Measurements from ENCODE around the gene NPAS1. TPM values are rescaled to one million over a fixed set of nuclear protein-coding genes. Genes with fewer than 3 reads are reported as not detected.
A peak's percentile ranks its signal among the peaks of the same experiment; 100 is the strongest.

Gene NPAS1
- total RNA-seq, 3 donors from 2014 or later = 2.5 TPM; not detected in 2

DNA sequence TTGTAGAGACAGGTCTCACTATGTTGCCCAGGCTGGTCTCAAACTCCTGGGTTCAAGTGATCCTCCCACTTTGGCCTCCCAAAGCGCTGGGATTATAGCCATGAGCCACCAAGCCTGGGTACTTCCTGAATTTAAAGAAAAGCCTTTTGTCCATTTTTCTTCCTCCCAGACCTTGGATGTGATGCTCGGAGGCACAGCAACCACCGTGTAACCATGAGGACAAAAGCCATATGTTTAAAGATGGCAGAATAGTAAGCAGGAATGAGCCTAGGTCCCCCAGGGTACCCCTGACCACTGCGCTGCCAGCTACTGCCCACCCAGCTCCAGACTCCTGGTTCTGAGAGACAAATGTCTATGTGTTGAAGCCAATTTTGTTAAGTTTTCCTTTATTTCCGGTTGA lies 62.9 kb downstream of the NPAS1 start:
- Histone ChIP-seq H3K27me3 (no peaks in the 10 kb centered on the region), H3K9me3 (no peaks in the 10 kb centered on the region), H3K4me1 (no peaks in the 10 kb centered on the region), H3K27ac (no peak overlapping the region), H3K36me3 (no peaks in the 10 kb centered on the region), H3K4me3 (no peak overlapping the region)
- no peak for DNase-seq (ENCODE audit: low spot score in 2 of 2)
- intact Hi-C loops (cut with DNase I; ENCODE audit: low total_unique reads) = no loop called here
- TF ChIP-seq, protein P1, sequence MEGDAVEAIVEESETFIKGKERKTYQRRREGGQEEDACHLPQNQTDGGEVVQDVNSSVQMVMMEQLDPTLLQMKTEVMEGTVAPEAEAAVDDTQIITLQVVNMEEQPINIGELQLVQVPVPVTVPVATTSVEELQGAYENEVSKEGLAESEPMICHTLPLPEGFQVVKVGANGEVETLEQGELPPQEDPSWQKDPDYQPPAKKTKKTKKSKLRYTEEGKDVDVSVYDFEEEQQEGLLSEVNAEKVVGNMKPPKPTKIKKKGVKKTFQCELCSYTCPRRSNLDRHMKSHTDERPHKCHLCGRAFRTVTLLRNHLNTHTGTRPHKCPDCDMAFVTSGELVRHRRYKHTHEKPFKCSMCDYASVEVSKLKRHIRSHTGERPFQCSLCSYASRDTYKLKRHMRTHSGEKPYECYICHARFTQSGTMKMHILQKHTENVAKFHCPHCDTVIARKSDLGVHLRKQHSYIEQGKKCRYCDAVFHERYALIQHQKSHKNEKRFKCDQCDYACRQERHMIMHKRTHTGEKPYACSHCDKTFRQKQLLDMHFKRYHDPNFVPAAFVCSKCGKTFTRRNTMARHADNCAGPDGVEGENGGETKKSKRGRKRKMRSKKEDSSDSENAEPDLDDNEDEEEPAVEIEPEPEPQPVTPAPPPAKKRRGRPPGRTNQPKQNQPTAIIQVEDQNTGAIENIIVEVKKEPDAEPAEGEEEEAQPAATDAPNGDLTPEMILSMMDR (IDR thresholded peaks at IDR 0.05) = no peak
- TF ChIP-seq POLR2AphosphoS5 (IDR thresholded peaks at IDR 0.05) = no peak
- no peak for TF ChIP-seq POLR2A (IDR thresholded peaks at IDR 0.05)

DNA sequence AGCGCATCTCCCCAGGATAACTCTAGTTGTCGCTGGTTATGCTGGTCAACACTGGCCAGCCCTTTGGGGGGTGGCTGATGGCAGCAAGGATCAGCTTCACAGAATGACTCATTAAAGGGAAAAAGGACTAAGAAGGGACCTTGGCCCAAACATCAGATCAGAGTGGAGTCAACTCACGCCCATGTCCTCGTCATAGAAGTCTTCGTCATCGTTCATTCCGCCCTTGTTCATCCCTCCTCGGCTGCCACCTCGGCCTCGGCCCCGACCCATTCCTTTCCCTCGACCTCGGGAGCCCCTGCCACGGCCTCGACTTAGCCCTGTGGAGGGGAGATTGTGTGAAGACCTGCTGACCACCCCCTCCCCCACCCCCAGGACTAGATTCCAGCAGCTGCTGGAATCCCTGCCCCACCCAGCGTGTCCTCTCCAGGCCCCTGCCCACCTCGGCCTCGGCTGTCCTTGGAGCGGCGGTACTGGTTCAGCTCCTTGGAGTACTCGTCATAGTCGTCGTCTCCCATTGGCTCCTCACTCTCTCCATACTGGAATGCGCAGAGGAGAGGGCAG lies 65.3 kb downstream of the NPAS1 start:
- no peak for DNase-seq (ENCODE audit: low spot score in 2 of 2)
- Histone ChIP-seq H3K9me3 (no peaks in the 10 kb centered on the region), H3K27ac (no peak overlapping the region), H3K4me3 (no peak overlapping the region), H3K4me1 (no peaks in the 10 kb centered on the region), H3K36me3 (no peaks in the 10 kb centered on the region), H3K27me3 (no peaks in the 10 kb centered on the region)
- intact Hi-C loops (cut with DNase I; ENCODE audit: low total_unique reads) = no loop called here
- TF ChIP-seq, protein P1 (IDR thresholded peaks at IDR 0.05) = no peak
- TF ChIP-seq POLR2AphosphoS5 (IDR thresholded peaks at IDR 0.05) (no peak), POLR2A (IDR thresholded peaks at IDR 0.05) (no peak)

DNA sequence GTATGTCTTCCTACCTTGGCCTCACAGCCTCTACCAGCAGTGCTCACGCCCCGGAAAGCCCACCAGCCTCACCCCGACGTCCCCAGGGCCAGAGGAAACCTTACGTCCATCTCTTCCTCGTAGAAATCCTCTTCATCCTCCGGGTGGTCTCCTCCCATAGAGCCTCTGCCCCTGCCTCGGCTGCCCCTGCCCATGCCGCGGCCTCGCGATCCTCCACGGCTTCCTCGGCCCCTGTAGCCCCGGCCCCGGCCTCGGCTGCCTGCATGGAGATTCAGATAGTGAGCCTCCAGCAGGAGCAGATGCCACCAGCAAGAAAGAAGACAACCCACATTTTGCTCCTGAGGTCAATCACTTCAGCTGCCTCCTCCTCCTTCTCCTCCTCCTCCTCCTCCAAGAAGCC lies 66.6 kb downstream of the NPAS1 start:
- intact Hi-C loops (cut with DNase I; ENCODE audit: low total_unique reads) = no loop called here
- Histone ChIP-seq H3K4me1 (no peaks in the 10 kb centered on the region), H3K4me3 (no peak overlapping the region), H3K9me3 (no peaks in the 10 kb centered on the region), H3K36me3 (no peaks in the 10 kb centered on the region), H3K27me3 (no peaks in the 10 kb centered on the region), H3K27ac (no peak overlapping the region)
- DNase-seq (ENCODE audit: low spot score in 2 of 2) = no peak
- TF ChIP-seq, protein P1 (IDR thresholded peaks at IDR 0.05) = no peak
- TF ChIP-seq POLR2AphosphoS5 (IDR thresholded peaks at IDR 0.05) (no peak), POLR2A (IDR thresholded peaks at IDR 0.05) (no peak)

DNA sequence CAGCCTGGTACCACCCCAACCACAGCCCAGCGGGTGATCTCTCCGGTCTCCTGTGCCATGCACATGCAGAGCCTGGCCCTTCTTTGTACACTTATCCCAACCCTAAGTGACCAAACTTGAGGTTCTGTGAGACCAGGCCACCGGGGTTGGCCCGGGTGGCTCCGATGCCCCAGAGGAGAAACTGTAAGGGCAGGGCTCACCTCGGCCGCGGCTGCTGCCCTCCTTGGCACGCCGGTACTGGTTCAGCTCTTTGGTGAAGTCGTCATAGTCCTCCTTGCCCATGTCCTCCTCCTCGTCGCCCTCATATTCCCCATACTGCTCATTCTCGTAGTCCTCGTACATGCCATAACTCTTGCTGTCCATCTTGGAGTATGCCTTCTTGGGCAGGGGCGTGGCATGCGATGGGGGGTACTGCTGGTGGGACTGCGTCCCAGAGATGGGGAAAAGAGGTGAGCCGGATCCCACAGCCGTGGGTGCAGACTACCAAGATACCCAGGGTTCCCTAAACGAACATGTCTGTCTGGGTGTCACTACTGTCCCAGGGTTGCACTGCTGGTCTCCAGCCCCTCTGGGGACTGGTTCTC lies 70.2 kb downstream of the NPAS1 start:
- H3K4me3 ChIP-seq = no peak overlapping the region
- H3K36me3 ChIP-seq = no peaks in the 10 kb centered on the region
- no peaks in the 10 kb centered on the region for H3K9me3 ChIP-seq
- H3K4me1 ChIP-seq = peaks cover 0 to 4% of the 10 kb centered on the region in 2 donors
- H3K27ac ChIP-seq = no peak overlapping the region
- TF ChIP-seq POLR2A (IDR thresholded peaks at IDR 0.05) (no peak), POLR2AphosphoS5 (IDR thresholded peaks at IDR 0.05) (no peak)
- no peaks in the 10 kb centered on the region for H3K27me3 ChIP-seq
- DNase-seq (ENCODE audit: low spot score in 2 of 2) = no peak
- intact Hi-C loops (cut with DNase I; ENCODE audit: low total_unique reads) = no loop called here

DNA sequence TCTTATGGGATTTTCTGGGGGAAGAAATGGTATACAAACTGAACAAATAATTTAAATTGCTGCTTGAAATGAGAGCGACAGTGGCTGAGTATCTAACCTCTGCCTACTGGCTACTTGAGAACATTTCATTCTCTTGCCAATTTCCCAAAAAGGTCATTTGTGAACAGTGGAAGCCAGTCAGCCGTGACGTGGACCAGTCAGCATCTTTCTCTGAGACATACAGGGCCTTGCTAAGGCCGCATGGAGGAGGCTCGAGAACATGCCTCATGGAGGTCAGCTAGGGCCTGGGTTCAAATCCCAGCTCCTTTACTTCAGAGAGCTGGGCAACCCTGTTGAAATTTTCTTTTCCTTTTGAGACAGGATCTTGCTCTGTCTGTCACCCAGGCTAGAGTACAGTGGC lies 73.6 kb downstream of the NPAS1 start:
- intact Hi-C loops (cut with DNase I; ENCODE audit: low total_unique reads) = no loop called here
- no peak for TF ChIP-seq POLR2AphosphoS5 (IDR thresholded peaks at IDR 0.05)
- no peaks in the 10 kb centered on the region for H3K27me3 ChIP-seq
- no peaks in the 10 kb centered on the region for H3K9me3 ChIP-seq
- no peak overlapping the region for H3K4me3 ChIP-seq
- peaks cover 6 to 35% of the 10 kb centered on the region in 2 donors for H3K4me1 ChIP-seq
- DNase-seq (ENCODE audit: low spot score in 2 of 2) = no peak
- H3K27ac ChIP-seq = peak overlapping the region; percentile 96 to 98
- no peaks in the 10 kb centered on the region for H3K36me3 ChIP-seq

DNA sequence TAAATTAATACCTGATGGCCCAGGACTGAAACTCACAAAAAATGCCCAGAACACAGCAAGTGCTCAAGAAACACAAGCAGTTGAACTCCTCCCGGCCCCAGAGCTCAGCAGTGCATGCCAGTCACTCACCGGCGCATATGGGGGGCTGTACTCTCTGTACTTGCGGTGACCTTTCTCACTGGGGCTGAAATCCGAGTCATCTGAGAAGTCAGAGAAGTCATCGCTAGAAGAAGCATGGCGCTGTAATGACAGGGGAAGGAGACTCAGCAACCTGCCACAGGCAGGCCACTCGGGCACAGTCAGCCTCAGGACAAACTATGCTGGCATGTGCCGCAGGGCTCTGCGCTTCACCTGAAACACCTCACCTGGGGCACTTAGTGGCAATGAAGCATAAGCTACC lies 74.2 kb downstream of the NPAS1 start:
- DNase-seq (ENCODE audit: low spot score in 2 of 2) = no peak
- H3K36me3 ChIP-seq = no peaks in the 10 kb centered on the region
- peaks cover 6 to 37% of the 10 kb centered on the region in 2 donors for H3K4me1 ChIP-seq
- TF ChIP-seq, protein P1 (IDR thresholded peaks at IDR 0.05) = no peak
- TF ChIP-seq POLR2AphosphoS5 (IDR thresholded peaks at IDR 0.05) = no peak
- no peak for TF ChIP-seq POLR2A (IDR thresholded peaks at IDR 0.05)
- H3K9me3 ChIP-seq = no peaks in the 10 kb centered on the region
- H3K4me3 ChIP-seq = no peak overlapping the region
- peak overlapping the region; percentile 96 to 98 for H3K27ac ChIP-seq
- intact Hi-C loops (cut with DNase I; ENCODE audit: low total_unique reads) = no loop called here
- no peaks in the 10 kb centered on the region for H3K27me3 ChIP-seq
